GM06990 (cell line): ENCODE results near the gene MESD.

ENCODE experiments used
- DNase-seq: peaks from one replicate; pipeline ENCODE4 v3.0.0-alpha.2; 2011; ENCODE audit not compliant: insufficient read length; ENCODE audit errors: extremely low read depth
- H3K27me3 ChIP-seq: replicated peaks from 2 replicates; pipeline ENCODE4 v1.6.0; 2011; ENCODE audit warnings: low read length; ENCODE audit not compliant: control insufficient read depth, insufficient read depth
- H3K36me3 ChIP-seq: 2 replicates; pipeline ENCODE4 v1.5.1; 2011; ENCODE audit warnings: low read length; ENCODE audit not compliant: control insufficient read depth, insufficient read depth
- H3K4me3 ChIP-seq: replicated peaks from 2 replicates; pipeline ENCODE4 v1.5.1; 2011; ENCODE audit warnings: low read depth, mild to moderate bottlenecking, control low read depth, low read length
- CTCF ChIP-seq: IDR thresholded peaks from 2 replicates; pipeline ENCODE4 v1.5.1; 2011; ENCODE audit warnings: low read length, control low read depth, mild to moderate bottlenecking, inconsistent platforms; ENCODE audit not compliant: insufficient read depth, poor library complexity, severe bottlenecking

Gene MESD

GRCh38 chr15:80985981-80986380 lies 3.6 kb downstream of the MESD start:
- no peak overlapping the region for H3K4me3 ChIP-seq
- no peaks in the 10 kb centered on the region; the same call in 1 of the 2 replicates for H3K36me3 ChIP-seq
- no peak for DNase-seq
- TF ChIP-seq CTCF, result no peak
- H3K27me3 ChIP-seq, result no peaks in the 10 kb centered on the region

- DNase-seq, result no peak
- Histone ChIP-seq H3K36me3 (peaks cover under 1% of the 10 kb centered on the region), H3K4me3 (no peak overlapping the region), H3K27me3 (no peaks in the 10 kb centered on the region)
- no peak for TF ChIP-seq CTCF
These were observed 4.8 kb downstream of the MESD start for GRCh38 chr15:80984856-80985255.

DNA sequence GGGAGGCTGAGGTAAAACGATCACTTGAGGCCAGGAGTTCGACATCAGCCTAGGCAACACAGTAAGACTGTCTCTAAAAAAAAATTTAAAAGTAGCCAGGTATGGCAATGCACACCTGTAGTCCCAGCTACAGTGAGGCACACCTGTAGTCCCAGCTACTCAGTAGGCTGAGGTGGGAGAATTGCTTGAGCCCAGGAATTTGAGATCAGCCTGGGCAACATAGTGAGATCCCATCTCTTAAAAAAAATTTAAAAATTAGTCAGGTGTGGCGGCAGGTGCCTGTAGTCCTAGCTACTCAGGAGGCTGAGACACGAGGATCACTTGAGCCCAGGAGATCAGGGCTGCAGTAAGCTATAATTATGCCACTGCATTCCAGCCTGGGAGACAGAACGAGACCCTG lies 6.8 kb downstream of the MESD start:
- H3K4me3 ChIP-seq, result no peak overlapping the region
- no peak for DNase-seq
- peaks cover 11% of the 10 kb centered on the region for H3K36me3 ChIP-seq
- no peaks in the 10 kb centered on the region for H3K27me3 ChIP-seq
- no peak for TF ChIP-seq CTCF

- no peaks in the 10 kb centered on the region for H3K27me3 ChIP-seq
- H3K4me3 ChIP-seq, result no peak overlapping the region
- TF ChIP-seq CTCF, result peak; percentile 65
- H3K36me3 ChIP-seq, result peaks cover 11% of the 10 kb centered on the region
- no peak for DNase-seq
These were observed 7.4 kb downstream of the MESD start for GRCh38 chr15:80982205-80982604.

GRCh38 chr15:80979538-80980200 lies 9.9 kb downstream of the MESD start:
- no peaks in the 10 kb centered on the region for H3K27me3 ChIP-seq
- H3K36me3 ChIP-seq, result peaks cover 15% of the 10 kb centered on the region
- no peak overlapping the region for H3K4me3 ChIP-seq
- DNase-seq, result no peak
- no peak for TF ChIP-seq CTCF
